ENCODE measurements around the gene ARHGAP6. TPM values are rescaled to one million over a fixed set of nuclear protein-coding genes. Genes with fewer than 3 reads are reported as not detected.

ARHGAP6 gene
- total RNA-seq, 1 experiment from 2014 or later, result not detected

DNA sequence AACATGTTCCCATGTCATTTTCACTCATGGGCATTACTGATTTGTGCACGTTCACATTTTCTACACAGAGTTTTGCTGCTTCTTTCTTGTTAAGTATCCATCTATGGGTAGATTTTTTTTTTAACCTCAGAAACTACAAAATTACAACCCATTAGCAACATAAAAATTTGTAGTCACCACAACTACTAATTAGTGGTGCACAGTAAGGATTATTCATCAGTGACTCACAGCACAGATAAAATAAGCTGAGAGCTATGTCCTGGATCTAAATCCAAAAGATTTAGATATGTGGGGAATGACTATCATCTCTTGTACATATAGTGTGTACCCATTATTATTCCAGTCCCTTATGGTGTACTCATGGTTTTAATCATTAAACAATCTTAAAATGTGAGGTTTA is 392.2 kb downstream of the ARHGAP6 start:
- Mint-ChIP-seq H3K4me1 (ENCODE audit: insufficient read depth, unreplicated experiment) (no peaks in the 10 kb centered on the region), H3K4me3 (ENCODE audit: unreplicated experiment) (no peak overlapping the region), H3K27me3 (ENCODE audit: insufficient read depth, unreplicated experiment) (peaks cover 46% of the 10 kb centered on the region), H3K9me3 (ENCODE audit: unreplicated experiment) (no peaks in the 10 kb centered on the region), H3K27ac (ENCODE audit: low read depth, unreplicated experiment) (no peak overlapping the region), H3K36me3 (ENCODE audit: insufficient read depth, unreplicated experiment) (no peaks in the 10 kb centered on the region)
- ChIA-PET POLR2A (no interaction called here), CTCF (no interaction called here)
- DNase-seq (ENCODE audit: unreplicated experiment), result no peak
- TF ChIP-seq, protein P1, sequence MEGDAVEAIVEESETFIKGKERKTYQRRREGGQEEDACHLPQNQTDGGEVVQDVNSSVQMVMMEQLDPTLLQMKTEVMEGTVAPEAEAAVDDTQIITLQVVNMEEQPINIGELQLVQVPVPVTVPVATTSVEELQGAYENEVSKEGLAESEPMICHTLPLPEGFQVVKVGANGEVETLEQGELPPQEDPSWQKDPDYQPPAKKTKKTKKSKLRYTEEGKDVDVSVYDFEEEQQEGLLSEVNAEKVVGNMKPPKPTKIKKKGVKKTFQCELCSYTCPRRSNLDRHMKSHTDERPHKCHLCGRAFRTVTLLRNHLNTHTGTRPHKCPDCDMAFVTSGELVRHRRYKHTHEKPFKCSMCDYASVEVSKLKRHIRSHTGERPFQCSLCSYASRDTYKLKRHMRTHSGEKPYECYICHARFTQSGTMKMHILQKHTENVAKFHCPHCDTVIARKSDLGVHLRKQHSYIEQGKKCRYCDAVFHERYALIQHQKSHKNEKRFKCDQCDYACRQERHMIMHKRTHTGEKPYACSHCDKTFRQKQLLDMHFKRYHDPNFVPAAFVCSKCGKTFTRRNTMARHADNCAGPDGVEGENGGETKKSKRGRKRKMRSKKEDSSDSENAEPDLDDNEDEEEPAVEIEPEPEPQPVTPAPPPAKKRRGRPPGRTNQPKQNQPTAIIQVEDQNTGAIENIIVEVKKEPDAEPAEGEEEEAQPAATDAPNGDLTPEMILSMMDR (IDR thresholded peaks at IDR 0.05; ENCODE audit: unreplicated experiment), result no peak
- BruUV-seq (replicated peaks), result no TSS peak
- intact Hi-C loops (cut with micrococcal nuclease), result no loop called here

DNA sequence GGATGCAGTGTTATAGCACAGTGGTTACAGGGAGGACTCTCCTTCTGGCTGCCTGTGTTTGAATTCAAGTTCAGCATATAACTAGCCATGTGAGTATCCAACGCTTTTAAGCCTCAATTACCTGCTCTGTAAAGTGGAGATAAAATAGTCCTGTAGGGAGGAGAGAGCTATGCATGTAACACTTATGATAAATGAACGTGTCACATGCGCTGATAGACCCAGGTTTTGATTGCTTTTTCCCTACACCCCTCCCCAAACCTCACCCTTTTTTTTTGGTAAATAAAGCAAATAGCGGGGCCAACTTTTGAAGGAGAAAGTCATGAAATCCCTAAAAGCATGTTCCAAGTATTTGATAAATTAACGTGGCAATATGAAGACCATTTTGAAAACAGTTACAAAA is 392.9 kb downstream of the ARHGAP6 start:
- TF ChIP-seq, protein P1 (IDR thresholded peaks at IDR 0.05; ENCODE audit: unreplicated experiment), result no peak
- no TSS peak for BruUV-seq (replicated peaks)
- Mint-ChIP-seq H3K4me1 (ENCODE audit: insufficient read depth, unreplicated experiment) (no peaks in the 10 kb centered on the region), H3K27me3 (ENCODE audit: insufficient read depth, unreplicated experiment) (peaks cover 46% of the 10 kb centered on the region), H3K36me3 (ENCODE audit: insufficient read depth, unreplicated experiment) (no peaks in the 10 kb centered on the region), H3K9me3 (ENCODE audit: unreplicated experiment) (no peaks in the 10 kb centered on the region), H3K27ac (ENCODE audit: low read depth, unreplicated experiment) (no peak overlapping the region), H3K4me3 (ENCODE audit: unreplicated experiment) (no peak overlapping the region)
- POLR2A ChIA-PET, result interaction anchor here (0.6 kb wide), 1 partner anchor 49 kb away, joined by 4 read pairs; no protein-coding TSS in a partner anchor
- CTCF ChIA-PET, result no interaction called here
- intact Hi-C loops (cut with micrococcal nuclease), result no loop called here
- no peak for DNase-seq (ENCODE audit: unreplicated experiment)

- CTCF ChIA-PET, result interaction anchor here (0.7 kb wide), 1 partner anchor 357 kb away, joined by 3 read pairs; no protein-coding TSS in a partner anchor
- no peaks in the 10 kb centered on the region for H3K9me3 Mint-ChIP-seq (ENCODE audit: unreplicated experiment)
- BruUV-seq (replicated peaks), result no TSS peak
- POLR2A ChIA-PET, result interaction anchor here (0.6 to 0.7 kb wide), 2 partner anchors 48 to 226 kb away, joined by 3 to 4 read pairs; no protein-coding TSS in a partner anchor
- peaks cover 46% of the 10 kb centered on the region for H3K27me3 Mint-ChIP-seq (ENCODE audit: insufficient read depth, unreplicated experiment)
- no peaks in the 10 kb centered on the region for H3K4me1 Mint-ChIP-seq (ENCODE audit: insufficient read depth, unreplicated experiment)
- no peaks in the 10 kb centered on the region for H3K36me3 Mint-ChIP-seq (ENCODE audit: insufficient read depth, unreplicated experiment)
- DNase-seq (ENCODE audit: unreplicated experiment), result no peak
- intact Hi-C loops (cut with micrococcal nuclease), result no loop called here
- TF ChIP-seq, protein P1 (IDR thresholded peaks at IDR 0.05; ENCODE audit: unreplicated experiment), result no peak
- H3K27ac Mint-ChIP-seq (ENCODE audit: low read depth, unreplicated experiment), result no peak overlapping the region
- H3K4me3 Mint-ChIP-seq (ENCODE audit: unreplicated experiment), result no peak overlapping the region
These were observed 393.4 kb downstream of the ARHGAP6 start for GRCh38 chrX:11272290-11272689.

DNA sequence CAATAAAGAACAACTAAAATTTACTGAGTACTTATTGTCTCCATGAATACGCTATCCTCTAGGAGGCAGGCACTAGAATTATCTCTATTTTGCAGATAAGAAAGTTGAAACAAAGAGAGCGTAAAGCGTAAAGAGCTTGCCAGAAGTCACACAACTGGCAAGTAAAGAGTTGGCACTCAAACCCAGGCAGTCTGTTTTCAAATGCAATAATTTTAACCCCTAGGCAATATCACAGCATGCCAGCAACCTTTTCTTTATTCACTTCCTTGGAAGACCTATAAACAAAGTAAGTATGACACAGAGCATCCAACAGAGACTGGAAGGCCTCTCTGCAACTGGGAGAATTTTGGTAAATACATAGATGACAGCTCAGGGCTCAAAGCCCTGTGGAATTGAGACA is 395.7 kb downstream of the ARHGAP6 start:
- Mint-ChIP-seq H3K4me3 (ENCODE audit: unreplicated experiment) (no peak overlapping the region), H3K27ac (ENCODE audit: low read depth, unreplicated experiment) (no peak overlapping the region), H3K4me1 (ENCODE audit: insufficient read depth, unreplicated experiment) (no peaks in the 10 kb centered on the region), H3K27me3 (ENCODE audit: insufficient read depth, unreplicated experiment) (peaks cover 44% of the 10 kb centered on the region), H3K9me3 (ENCODE audit: unreplicated experiment) (no peaks in the 10 kb centered on the region), H3K36me3 (ENCODE audit: insufficient read depth, unreplicated experiment) (no peaks in the 10 kb centered on the region)
- intact Hi-C loops (cut with micrococcal nuclease), result no loop called here
- TF ChIP-seq, protein P1 (IDR thresholded peaks at IDR 0.05; ENCODE audit: unreplicated experiment), result no peak
- no TSS peak for BruUV-seq (replicated peaks)
- no peak for DNase-seq (ENCODE audit: unreplicated experiment)
- CTCF ChIA-PET, result interaction anchor here (0.6 kb wide), 2 partner anchors 69 to 262 kb away, joined by 3 to 4 read pairs; no protein-coding TSS in a partner anchor
- POLR2A ChIA-PET, result no interaction called here

All from MCF 10A (cell line).